Stimulated activated naive CD8-positive, alpha-beta T cell treated with anti-CD3 and anti-CD28 coated beads, Interleukin-15, Interleukin-2, amounts not matched to agents 100 U/mL and 50 U/mL, for 24 hours (primary cell): ENCODE results near the gene FAM193A.
"Not testable (repeated sequence)": the region's sequence is repeated elsewhere in the genome, so short reads cannot be mapped to it uniquely, and the experiment has no call there.

ENCODE experiments used
- ATAC-seq: fragments of 150-1000 bp; cut with Tn5 transposase; one replicate; pipeline ENCODE4 v1.10.0; 2021
- DNase-seq: peaks from one replicate; pipeline ENCODE4 v3.0.0; 2021

FAM193A gene

DNA sequence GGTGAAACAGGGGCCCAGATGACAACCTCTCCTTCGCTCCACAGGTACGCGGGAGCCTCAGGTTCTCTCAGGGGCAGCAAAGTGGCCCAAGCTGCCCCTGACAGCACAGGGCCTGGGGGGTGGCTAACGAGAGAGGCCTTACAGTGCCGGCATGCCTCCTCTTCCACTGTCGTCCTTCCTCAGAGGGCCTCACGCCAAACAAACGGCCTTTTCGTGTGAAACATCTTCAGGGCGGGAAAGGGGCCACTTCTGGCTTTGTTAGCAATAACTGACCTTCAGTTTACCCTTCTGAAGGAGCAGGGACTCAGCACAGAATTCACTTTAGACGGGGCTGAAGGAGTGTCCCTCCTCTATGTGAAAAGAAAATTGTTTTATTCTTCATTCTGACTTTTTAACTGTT lies 21.5 kb upstream of the FAM193A start:
- not testable (repeated sequence) for ATAC-seq, DNase-seq

DNA sequence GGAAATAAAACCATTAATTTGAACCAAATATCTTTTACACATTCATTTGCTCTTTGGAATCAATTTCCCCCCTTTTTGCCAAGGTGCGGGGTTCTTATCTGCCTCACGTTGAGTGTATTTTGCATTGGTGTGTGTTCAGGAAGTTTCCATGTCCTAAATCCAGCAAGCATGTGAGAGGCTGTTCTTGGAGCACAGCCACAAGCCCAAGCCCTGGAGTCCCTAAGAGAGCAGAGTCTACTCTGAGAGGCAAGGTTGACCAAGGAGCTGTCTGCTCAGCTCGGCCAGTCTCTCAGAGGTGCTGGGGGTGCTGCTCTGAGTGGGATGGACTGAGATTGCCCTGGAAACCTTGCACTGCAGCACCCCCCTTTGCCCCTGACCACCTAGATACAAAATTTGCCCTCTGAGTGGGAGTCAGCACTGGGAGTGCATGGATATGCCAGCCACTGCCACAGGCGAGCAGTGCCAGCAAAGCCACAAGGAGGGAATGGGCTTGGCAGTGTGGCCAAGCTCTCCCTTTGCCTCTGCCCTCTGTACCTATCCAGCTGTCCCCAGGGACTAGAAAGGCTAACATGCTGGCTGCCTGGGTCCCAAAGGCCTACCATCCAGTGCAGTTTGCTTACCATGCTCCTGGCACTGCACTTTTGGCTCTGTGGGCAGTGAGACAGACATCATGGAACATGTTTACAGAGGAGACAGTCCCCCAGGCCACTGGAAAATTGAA lies 20.5 kb upstream of the FAM193A start:
- no peak for DNase-seq
- ATAC-seq: no peak

GRCh38 chr4:2516635-2517034 lies 19.8 kb upstream of the FAM193A start:
- no peak for ATAC-seq

DNA sequence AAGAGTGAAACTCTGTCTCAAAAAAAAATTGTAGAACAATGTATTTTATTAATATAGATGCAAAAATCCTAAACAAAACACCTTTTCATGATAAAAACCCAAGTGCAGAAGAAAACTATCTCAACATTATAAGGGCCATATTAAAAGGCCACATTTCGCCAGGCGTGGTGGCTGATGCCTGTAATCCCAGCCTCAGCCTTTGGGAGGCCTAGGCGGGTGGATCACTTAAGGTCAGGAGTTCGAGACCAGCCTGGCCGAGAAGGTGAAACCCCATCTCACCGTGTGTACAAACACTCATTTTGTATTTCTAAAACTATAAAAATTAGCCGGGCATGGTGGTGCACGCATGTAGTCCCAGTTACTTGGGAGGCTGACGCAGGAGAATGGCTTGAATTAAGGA lies 9.9 kb upstream of the FAM193A start:
- ATAC-seq (no peak), DNase-seq (no peak)

More at GRCh38 chr4:2516635-2517034, 19.8 kb upstream of the FAM193A start:
- no peak for DNase-seq

GRCh38 chr4:2534904-2535375 lies 1.5 kb upstream of the FAM193A start:
- no peak for DNase-seq
- ATAC-seq: no peak

- ATAC-seq (peak; percentile 33), DNase-seq (peak; percentile 69)
These were observed 863 bp upstream of the FAM193A start for GRCh38 chr4:2535376-2536192.

- DNase-seq (peak; percentile 64), ATAC-seq (peak; percentile 7)
These were observed 774 bp downstream of the FAM193A start for GRCh38 chr4:2537011-2537830.

DNA sequence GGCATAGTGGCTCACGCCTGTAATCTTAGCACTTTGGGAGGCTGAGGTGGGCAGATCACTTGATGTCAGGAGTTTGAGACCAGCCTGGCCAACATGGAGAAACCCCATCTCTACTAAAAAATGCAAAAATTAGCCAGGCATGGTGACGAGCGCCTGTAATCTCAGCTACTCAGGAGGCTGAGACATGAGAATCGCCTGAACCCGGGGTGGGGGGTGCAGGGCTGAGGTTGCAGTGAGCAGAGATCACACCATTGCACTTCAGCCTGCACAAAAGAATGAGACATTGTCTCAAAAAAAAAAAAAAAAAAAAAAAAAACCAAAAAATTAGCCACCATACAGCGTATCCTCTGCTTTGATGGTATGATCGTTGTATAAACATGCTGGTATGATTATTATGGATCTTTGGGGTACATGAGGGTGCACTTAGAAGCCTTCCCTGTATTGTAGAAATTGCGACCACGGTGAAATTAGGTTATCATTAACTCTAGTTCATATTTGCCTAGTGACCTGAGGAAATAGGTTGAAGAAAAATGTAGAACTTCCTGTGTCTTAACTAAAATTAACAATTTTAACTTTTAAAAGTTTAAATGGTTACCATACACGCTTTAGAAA lies 7.2 kb downstream of the FAM193A start:
- not testable (repeated sequence) for ATAC-seq, DNase-seq

GRCh38 chr4:2545321-2546013 lies 9.0 kb downstream of the FAM193A start:
- DNase-seq (no peak), ATAC-seq (no peak)

DNA sequence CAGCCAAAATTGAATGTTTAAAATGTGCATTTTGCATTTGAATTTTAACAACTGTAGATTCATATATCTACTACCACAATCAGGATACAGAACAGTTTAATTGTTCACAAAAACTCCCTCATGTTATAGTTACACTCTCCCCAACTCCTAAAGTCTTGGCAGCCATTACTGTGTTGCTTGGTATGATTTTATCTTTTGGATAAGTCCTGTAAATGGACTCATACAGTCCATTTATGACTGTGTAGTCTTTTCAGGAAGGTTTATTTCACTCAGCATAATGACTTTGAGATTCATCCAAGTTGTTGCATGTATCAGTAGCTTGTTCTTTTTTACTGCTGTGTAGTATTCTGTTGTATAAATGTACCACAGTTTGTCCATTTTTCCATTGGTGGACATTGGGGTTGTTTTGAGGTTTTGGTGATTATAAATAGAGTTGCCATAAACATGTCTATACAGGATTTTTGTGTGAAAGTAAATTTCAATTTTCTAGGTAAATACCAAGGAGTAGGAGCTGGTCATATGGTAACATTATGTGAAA lies 9.9 kb downstream of the FAM193A start:
- no peak for DNase-seq
- no peak for ATAC-seq

GRCh38 chr4:2546961-2547691 lies 10.7 kb downstream of the FAM193A start:
- not testable (repeated sequence) for ATAC-seq, DNase-seq

- no peak for ATAC-seq
These were observed 14.7 kb downstream of the FAM193A start for GRCh38 chr4:2551118-2551517.

GRCh38 chr4:2552806-2553205 lies 16.4 kb downstream of the FAM193A start:
- ATAC-seq: no peak

More at GRCh38 chr4:2551118-2551517, 14.7 kb downstream of the FAM193A start:
- no peak for DNase-seq

DNA sequence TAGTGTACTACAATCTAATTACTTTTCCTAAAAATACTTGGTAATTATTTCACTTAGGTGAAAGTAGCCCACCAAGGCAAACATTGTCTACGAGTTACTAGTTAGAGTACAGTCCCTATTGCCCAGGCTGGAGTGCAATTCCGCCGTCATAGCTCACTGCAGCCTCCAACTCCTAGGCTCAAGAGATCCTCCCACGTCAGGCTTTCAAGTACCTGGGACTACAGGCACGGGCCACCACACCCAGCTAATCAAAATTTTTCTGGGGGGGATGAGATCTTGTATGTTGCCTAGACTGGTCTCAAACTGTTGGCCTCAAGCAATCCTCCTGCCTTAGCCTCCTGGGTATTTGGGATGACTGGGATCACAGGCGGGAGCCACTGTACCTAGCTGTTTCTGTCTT lies 21.9 kb downstream of the FAM193A start:
- DNase-seq (no peak), ATAC-seq (no peak)

More at GRCh38 chr4:2552806-2553205, 16.4 kb downstream of the FAM193A start:
- no peak for DNase-seq

GRCh38 chr4:2560167-2560566 lies 23.7 kb downstream of the FAM193A start:
- no peak for DNase-seq
- no peak for ATAC-seq

- DNase-seq (no peak), ATAC-seq (no peak)
These were observed 29.1 kb downstream of the FAM193A start for GRCh38 chr4:2565533-2565932.

DNA sequence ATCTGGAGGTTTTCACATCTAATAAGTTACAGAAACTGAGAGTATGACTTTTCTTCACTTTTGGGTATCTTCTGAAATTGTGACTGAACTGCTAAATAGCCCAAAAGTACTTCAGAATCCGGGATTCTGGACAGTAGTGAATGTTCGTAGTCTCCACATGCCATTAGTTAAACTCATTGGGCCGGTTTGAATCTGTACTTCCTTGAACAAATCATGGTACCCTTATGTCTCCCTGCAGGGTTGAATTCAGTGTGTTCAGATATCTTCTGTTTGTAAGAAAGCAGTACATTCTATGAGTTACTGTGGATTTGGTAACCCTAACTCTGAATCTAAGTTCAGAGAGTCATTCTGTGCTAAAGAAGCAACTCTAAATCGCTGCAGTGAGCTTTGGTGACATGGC lies 33.6 kb downstream of the FAM193A start:
- ATAC-seq: no peak

GRCh38 chr4:2570551-2571222 lies 34.2 kb downstream of the FAM193A start:
- ATAC-seq: peak; percentile 98

More for the DNA sequence above, 33.6 kb downstream of the FAM193A start:
- no peak for DNase-seq

GRCh38 chr4:2572076-2572475 lies 35.6 kb downstream of the FAM193A start:
- DNase-seq: no peak
- ATAC-seq: no peak

More at GRCh38 chr4:2570551-2571222, 34.2 kb downstream of the FAM193A start:
- DNase-seq: peak; percentile 70

- ATAC-seq (no peak), DNase-seq (no peak)
These were observed 36.4 kb downstream of the FAM193A start for GRCh38 chr4:2572866-2573265.
